ENCODE data around the gene TRAF1. TPM values are rescaled to one million over a fixed set of nuclear protein-coding genes. Genes with fewer than 3 reads are reported as not detected.

TRAF1 gene
- total and polyA plus RNA-seq, 10 of the 15 experiments (the other 5 are each of a cell fraction or from before 2014, with no cell fraction given) = 13.8 to 163 (median 128) TPM

DNA sequence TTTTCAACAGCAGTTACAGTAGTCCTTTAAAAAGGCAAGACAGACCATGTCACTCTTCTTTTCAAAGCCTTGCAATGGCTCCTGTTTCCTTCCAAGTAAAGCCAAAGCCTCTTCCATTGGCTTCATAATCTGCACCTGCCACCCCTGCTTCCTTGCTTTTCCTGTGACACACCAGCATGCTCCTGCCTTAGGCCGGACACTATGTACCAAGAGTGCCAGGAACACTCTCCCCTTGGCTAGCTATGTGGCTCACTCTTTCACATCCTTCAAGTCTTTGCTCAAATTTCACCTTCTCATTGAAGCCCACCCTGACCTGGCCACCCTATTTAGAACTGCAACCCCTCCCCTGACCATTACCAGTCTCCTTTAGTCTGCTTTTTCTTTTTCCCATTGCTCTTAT lies 22.2 kb upstream of the TRAF1 start:
- ChIA-PET CTCF (no interaction called here), SMC1A (ENCODE audit: uncharacterized antibody, unreplicated experiment) (interaction anchor here (0.9 kb wide), 1 partner anchor 9 kb away, joined by 4 read pairs; no protein-coding TSS in a partner anchor), POLR2A (interaction anchor here (1.1 kb wide), 1 partner anchor 15 kb away, joined by 3 read pairs; no protein-coding TSS in a partner anchor), RAD21 (ENCODE audit: unreplicated experiment) (no interaction called here)
- no peak overlapping the region for H3K9ac ChIP-seq (ENCODE audit: control insufficient read depth, insufficient read depth, low read length)
- H3K27me3 ChIP-seq (replicated peaks in 1 of 2; ENCODE audit: control insufficient read depth in 2 of 2, insufficient read depth in 2 of 2, low read length in 1 of 2) = no peaks in the 10 kb centered on the region
- intact Hi-C loops (cut with micrococcal nuclease; ENCODE audit: unreplicated experiment) (no loop called here), in situ Hi-C loops (cut with MboI) (no loop called here)
- no peak overlapping the region for H2AFZ ChIP-seq (ENCODE audit: control insufficient read depth, low read depth, low read length)
- no TSS peak for BruUV-seq (replicated peaks)
- H3K4me2 ChIP-seq (ENCODE audit: control insufficient read depth, insufficient read depth) = no peak overlapping the region
- 100% methylated on average over 1 of the region's 1 CpG for WGBS (ENCODE audit: insufficient coverage, insufficient replicate concordance, low lambda C conversion rate, missing lambda C conversion rate)
- no peaks in the 10 kb centered on the region for H3K79me2 ChIP-seq (ENCODE audit: control insufficient read depth, insufficient read depth, low read length)
- no peaks in the 10 kb centered on the region for H4K20me1 ChIP-seq (ENCODE audit: control insufficient read depth, insufficient read depth)
- ATAC-seq = no peak
- no peak for DNase-seq (ENCODE audit: low read depth, low spot score)
- no peaks in the 10 kb centered on the region for H3K36me3 ChIP-seq (ENCODE audit: control insufficient read depth in 2 of 2, insufficient read depth in 2 of 2, low read length in 1 of 2)
- no peak for FAIRE-seq
- peaks cover 15% of the 10 kb centered on the region for H3K4me1 ChIP-seq (ENCODE audit: control insufficient read depth, insufficient read depth, low read length)
- no peak overlapping the region for H3K27ac ChIP-seq (ENCODE audit: control insufficient read depth, insufficient read depth)
- no peak overlapping the region for H3K4me3 ChIP-seq
- no peaks in the 10 kb centered on the region; the same call in 2 of the 3 replicates for H3K9me3 ChIP-seq (replicated peaks; ENCODE audit: control insufficient read depth, insufficient read depth, low read length)
- TF ChIP-seq STAT1 (conservative IDR thresholded peaks at IDR 0.05) (no peak), EED (IDR thresholded peaks at IDR 0.05; ENCODE audit: low read depth) (no peak), RCOR1 (conservative IDR thresholded peaks at IDR 0.05; ENCODE audit: low read depth, low read length) (no peak), MYB (IDR thresholded peaks at IDR 0.05; ENCODE audit: borderline replicate concordance, low read depth, low read length) (no peak)
- TF ChIP-seq, protein P1, sequence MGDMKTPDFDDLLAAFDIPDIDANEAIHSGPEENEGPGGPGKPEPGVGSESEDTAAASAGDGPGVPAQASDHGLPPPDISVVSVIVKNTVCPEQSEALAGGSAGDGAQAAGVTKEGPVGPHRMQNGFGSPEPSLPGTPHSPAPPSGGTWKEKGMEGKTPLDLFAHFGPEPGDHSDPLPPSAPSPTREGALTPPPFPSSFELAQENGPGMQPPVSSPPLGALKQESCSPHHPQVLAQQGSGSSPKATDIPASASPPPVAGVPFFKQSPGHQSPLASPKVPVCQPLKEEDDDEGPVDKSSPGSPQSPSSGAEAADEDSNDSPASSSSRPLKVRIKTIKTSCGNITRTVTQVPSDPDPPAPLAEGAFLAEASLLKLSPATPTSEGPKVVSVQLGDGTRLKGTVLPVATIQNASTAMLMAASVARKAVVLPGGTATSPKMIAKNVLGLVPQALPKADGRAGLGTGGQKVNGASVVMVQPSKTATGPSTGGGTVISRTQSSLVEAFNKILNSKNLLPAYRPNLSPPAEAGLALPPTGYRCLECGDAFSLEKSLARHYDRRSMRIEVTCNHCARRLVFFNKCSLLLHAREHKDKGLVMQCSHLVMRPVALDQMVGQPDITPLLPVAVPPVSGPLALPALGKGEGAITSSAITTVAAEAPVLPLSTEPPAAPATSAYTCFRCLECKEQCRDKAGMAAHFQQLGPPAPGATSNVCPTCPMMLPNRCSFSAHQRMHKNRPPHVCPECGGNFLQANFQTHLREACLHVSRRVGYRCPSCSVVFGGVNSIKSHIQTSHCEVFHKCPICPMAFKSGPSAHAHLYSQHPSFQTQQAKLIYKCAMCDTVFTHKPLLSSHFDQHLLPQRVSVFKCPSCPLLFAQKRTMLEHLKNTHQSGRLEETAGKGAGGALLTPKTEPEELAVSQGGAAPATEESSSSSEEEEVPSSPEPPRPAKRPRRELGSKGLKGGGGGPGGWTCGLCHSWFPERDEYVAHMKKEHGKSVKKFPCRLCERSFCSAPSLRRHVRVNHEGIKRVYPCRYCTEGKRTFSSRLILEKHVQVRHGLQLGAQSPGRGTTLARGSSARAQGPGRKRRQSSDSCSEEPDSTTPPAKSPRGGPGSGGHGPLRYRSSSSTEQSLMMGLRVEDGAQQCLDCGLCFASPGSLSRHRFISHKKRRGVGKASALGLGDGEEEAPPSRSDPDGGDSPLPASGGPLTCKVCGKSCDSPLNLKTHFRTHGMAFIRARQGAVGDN (IDR thresholded peaks at IDR 0.05) = no peak
- TF ChIP-seq, protein P2, sequence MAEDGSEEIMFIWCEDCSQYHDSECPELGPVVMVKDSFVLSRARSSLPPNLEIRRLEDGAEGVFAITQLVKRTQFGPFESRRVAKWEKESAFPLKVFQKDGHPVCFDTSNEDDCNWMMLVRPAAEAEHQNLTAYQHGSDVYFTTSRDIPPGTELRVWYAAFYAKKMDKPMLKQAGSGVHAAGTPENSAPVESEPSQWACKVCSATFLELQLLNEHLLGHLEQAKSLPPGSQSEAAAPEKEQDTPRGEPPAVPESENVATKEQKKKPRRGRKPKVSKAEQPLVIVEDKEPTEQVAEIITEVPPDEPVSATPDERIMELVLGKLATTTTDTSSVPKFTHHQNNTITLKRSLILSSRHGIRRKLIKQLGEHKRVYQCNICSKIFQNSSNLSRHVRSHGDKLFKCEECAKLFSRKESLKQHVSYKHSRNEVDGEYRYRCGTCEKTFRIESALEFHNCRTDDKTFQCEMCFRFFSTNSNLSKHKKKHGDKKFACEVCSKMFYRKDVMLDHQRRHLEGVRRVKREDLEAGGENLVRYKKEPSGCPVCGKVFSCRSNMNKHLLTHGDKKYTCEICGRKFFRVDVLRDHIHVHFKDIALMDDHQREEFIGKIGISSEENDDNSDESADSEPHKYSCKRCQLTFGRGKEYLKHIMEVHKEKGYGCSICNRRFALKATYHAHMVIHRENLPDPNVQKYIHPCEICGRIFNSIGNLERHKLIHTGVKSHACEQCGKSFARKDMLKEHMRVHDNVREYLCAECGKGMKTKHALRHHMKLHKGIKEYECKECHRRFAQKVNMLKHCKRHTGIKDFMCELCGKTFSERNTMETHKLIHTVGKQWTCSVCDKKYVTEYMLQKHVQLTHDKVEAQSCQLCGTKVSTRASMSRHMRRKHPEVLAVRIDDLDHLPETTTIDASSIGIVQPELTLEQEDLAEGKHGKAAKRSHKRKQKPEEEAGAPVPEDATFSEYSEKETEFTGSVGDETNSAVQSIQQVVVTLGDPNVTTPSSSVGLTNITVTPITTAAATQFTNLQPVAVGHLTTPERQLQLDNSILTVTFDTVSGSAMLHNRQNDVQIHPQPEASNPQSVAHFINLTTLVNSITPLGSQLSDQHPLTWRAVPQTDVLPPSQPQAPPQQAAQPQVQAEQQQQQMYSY (CRISPR knock-in tag; IDR thresholded peaks at IDR 0.05) = no peak
- TF ChIP-seq, protein P3, sequence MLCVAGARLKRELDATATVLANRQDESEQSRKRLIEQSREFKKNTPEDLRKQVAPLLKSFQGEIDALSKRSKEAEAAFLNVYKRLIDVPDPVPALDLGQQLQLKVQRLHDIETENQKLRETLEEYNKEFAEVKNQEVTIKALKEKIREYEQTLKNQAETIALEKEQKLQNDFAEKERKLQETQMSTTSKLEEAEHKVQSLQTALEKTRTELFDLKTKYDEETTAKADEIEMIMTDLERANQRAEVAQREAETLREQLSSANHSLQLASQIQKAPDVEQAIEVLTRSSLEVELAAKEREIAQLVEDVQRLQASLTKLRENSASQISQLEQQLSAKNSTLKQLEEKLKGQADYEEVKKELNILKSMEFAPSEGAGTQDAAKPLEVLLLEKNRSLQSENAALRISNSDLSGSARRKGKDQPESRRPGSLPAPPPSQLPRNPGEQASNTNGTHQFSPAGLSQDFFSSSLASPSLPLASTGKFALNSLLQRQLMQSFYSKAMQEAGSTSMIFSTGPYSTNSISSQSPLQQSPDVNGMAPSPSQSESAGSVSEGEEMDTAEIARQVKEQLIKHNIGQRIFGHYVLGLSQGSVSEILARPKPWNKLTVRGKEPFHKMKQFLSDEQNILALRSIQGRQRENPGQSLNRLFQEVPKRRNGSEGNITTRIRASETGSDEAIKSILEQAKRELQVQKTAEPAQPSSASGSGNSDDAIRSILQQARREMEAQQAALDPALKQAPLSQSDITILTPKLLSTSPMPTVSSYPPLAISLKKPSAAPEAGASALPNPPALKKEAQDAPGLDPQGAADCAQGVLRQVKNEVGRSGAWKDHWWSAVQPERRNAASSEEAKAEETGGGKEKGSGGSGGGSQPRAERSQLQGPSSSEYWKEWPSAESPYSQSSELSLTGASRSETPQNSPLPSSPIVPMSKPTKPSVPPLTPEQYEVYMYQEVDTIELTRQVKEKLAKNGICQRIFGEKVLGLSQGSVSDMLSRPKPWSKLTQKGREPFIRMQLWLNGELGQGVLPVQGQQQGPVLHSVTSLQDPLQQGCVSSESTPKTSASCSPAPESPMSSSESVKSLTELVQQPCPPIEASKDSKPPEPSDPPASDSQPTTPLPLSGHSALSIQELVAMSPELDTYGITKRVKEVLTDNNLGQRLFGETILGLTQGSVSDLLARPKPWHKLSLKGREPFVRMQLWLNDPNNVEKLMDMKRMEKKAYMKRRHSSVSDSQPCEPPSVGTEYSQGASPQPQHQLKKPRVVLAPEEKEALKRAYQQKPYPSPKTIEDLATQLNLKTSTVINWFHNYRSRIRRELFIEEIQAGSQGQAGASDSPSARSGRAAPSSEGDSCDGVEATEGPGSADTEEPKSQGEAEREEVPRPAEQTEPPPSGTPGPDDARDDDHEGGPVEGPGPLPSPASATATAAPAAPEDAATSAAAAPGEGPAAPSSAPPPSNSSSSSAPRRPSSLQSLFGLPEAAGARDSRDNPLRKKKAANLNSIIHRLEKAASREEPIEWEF (IDR thresholded peaks at IDR 0.05; ENCODE audit: insufficient replicate concordance, low read depth, low read length) = no peak
- TF ChIP-seq, protein P4, sequence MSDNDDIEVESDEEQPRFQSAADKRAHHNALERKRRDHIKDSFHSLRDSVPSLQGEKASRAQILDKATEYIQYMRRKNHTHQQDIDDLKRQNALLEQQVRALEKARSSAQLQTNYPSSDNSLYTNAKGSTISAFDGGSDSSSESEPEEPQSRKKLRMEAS (IDR thresholded peaks at IDR 0.05; ENCODE audit: low read depth, low read length) = no peak
